Measurements from ENCODE around the gene CUBN. TPM values are rescaled to one million over a fixed set of nuclear protein-coding genes. Genes with fewer than 3 reads are reported as not detected.

The CUBN gene
- total RNA-seq, 3 donors from 2014 or later: 0.31 to 1.9 (median 0.38) TPM

GRCh38 chr10:17174626-17175025, 45.0 kb upstream of the CUBN start:
- intact Hi-C loops (cut with DNase I, micrococcal nuclease): no loop called here
- Histone ChIP-seq H3K4me1 (ENCODE audit: low read depth) (no peaks in the 10 kb centered on the region), H3K4me3 (no peak overlapping the region), H3K9me3 (no peaks in the 10 kb centered on the region), H3K36me3 (ENCODE audit: low read depth) (no peaks in the 10 kb centered on the region)
- no peak for ATAC-seq
- DNase-seq: no peak
- no peak for TF ChIP-seq CTCF (IDR thresholded peaks at IDR 0.05)

- no peak overlapping the region for H3K4me3 ChIP-seq
- TF ChIP-seq CTCF (IDR thresholded peaks at IDR 0.05): no peak
- H3K4me1 ChIP-seq (ENCODE audit: low read depth): no peaks in the 10 kb centered on the region
- H3K36me3 ChIP-seq (ENCODE audit: low read depth): no peaks in the 10 kb centered on the region
- no peaks in the 10 kb centered on the region for H3K9me3 ChIP-seq
- no peak for DNase-seq
- intact Hi-C loops (cut with DNase I, micrococcal nuclease): no loop called here
- no peak for ATAC-seq
Measured at GRCh38 chr10:17171141-17171641, 41.6 kb upstream of the CUBN start.

GRCh38 chr10:17169803-17170202, 40.2 kb upstream of the CUBN start:
- H3K36me3 ChIP-seq (ENCODE audit: low read depth): no peaks in the 10 kb centered on the region
- intact Hi-C loops (cut with DNase I, micrococcal nuclease): no loop called here
- DNase-seq (no peak), ATAC-seq (no peak)
- no peak for TF ChIP-seq CTCF (IDR thresholded peaks at IDR 0.05)
- no peaks in the 10 kb centered on the region for H3K4me1 ChIP-seq (ENCODE audit: low read depth)
- H3K9me3 ChIP-seq: no peaks in the 10 kb centered on the region
- H3K4me3 ChIP-seq: no peak overlapping the region

GRCh38 chr10:17166699-17167098, 37.1 kb upstream of the CUBN start:
- Histone ChIP-seq H3K9me3 (no peaks in the 10 kb centered on the region), H3K36me3 (ENCODE audit: low read depth) (no peaks in the 10 kb centered on the region), H3K4me1 (ENCODE audit: low read depth) (no peaks in the 10 kb centered on the region), H3K4me3 (no peak overlapping the region)
- intact Hi-C loops (cut with DNase I, micrococcal nuclease): no loop called here
- ATAC-seq (no peak), DNase-seq (no peak)
- TF ChIP-seq CTCF (IDR thresholded peaks at IDR 0.05): no peak

- ATAC-seq: no peak
- Histone ChIP-seq H3K36me3 (ENCODE audit: low read depth) (no peaks in the 10 kb centered on the region), H3K4me1 (ENCODE audit: low read depth) (no peaks in the 10 kb centered on the region), H3K9me3 (no peaks in the 10 kb centered on the region), H3K4me3 (no peak overlapping the region)
- no peak for TF ChIP-seq CTCF (IDR thresholded peaks at IDR 0.05)
- no peak for DNase-seq
- intact Hi-C loops (cut with DNase I, micrococcal nuclease): no loop called here
Measured at GRCh38 chr10:17162828-17163227, 33.2 kb upstream of the CUBN start.

- DNase-seq: no peak
- Histone ChIP-seq H3K9me3 (no peaks in the 10 kb centered on the region), H3K4me3 (no peak overlapping the region), H3K36me3 (ENCODE audit: low read depth) (no peaks in the 10 kb centered on the region), H3K4me1 (ENCODE audit: low read depth) (no peaks in the 10 kb centered on the region)
- ATAC-seq: no peak
- intact Hi-C loops (cut with DNase I, micrococcal nuclease): no loop called here
- no peak for TF ChIP-seq CTCF (IDR thresholded peaks at IDR 0.05)
Measured at GRCh38 chr10:17161775-17162174, 32.2 kb upstream of the CUBN start.

Measured in mucosa of descending colon (tissue), 3 donors.